GM19468 (cell line): ENCODE data around the gene NPHP4.
"Not testable (repeated sequence)": the region's sequence is repeated elsewhere in the genome, so short reads cannot be mapped to it uniquely, and the experiment has no call there.

Experiments used
- ATAC-seq: cut with Tn5 transposase; IDR thresholded peaks from one replicate; pipeline ENCODE4 v1.9.1; 2021; ENCODE audit warnings: mild to moderate bottlenecking, moderate library complexity, moderate number of reproducible peaks; ENCODE audit not compliant: unreplicated experiment; ENCODE audit errors: extremely low read depth

NPHP4 gene

GRCh38 chr1:5868931-5869500 lies 123.2 kb downstream of the NPHP4 start:
- ATAC-seq: no peak

DNA sequence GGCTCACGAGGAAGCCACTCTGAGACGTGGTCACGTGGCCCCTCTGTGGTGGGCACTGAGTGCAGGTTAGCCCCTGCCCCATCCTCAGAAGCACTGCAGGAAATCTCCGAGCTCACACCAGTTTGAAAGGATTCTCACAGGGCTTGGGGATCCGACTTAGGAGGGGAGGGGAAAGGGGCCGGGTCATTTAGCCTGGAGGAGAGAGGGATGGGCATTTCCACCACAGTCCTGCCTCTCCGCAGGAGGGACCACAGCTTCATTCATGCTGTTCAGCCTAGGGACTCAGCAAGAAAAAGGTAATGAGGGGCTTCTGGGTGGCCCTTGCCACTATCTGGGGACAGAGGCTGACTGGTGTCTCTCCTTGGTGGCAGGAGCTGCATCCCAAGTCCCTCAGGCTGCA lies 126.5 kb downstream of the NPHP4 start:
- ATAC-seq: no peak

GRCh38 chr1:5865056-5865455 lies 127.2 kb downstream of the NPHP4 start:
- ATAC-seq: no peak

DNA sequence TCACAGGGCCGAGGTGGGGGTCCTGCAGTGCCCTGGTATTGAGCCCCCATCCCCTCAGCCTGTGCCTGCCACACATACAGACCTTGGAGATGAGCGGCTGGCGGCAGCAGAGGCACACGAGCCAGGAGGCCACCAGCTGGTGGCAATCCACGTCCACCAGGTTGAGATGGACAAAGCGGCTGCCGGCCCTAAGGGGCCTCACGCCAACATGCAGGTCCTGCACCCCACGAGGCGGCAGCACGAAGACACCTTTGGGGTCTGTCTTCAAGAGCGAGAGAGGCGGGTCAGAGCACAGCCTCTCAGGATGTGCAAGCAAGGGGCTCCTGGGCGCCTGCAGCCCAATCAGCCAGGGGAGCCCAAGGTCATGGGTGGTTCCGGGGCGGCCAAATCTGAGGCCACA lies 128.0 kb downstream of the NPHP4 start:
- no peak for ATAC-seq

GRCh38 chr1:5863238-5863637 lies 129.0 kb downstream of the NPHP4 start:
- ATAC-seq: no peak

DNA sequence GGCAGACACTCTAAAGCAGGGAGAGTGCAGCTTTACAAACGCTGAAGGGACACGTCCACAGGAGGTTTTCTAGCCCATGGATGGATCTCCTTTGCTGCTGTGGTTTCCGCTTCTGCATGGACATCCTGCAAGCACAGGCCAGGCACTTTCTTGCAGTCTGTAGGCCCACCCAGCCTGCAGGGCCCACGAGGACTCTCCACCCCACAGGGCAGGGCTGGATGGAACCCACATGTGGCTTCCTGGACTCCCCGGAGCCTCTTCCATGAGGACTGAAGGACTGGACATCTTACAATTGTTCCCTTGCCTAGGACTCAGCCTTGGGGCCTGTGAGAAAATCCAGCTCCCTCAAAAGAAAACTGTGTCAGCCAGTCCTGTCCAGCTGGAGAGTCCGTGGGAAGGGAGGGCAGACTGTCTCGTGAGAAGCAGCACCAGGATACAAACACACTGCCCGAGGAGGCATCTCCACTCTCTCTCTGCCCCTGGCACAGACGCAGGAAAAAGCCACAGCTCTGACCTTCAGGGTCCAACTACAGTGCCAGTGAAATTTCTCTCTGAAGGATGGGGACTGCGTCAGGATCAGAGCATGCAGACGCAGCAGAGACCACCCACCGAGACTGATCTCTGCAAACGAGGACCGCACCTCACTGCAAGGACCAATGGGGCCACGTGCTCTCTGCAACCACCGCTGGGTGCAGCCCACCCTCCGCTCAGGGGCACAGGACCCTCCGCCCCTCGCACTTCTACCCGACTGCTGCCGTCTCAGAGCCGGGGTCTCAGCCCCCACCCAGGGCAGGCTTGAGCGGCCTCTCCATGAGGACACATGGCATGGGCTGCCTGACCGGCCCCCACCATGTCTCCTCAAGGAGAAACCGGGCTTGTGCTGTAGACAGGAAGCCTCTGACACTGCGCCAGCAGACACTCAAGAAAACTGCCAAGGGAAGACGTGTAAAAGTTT lies 130.1 kb downstream of the NPHP4 start:
- no peak for ATAC-seq

DNA sequence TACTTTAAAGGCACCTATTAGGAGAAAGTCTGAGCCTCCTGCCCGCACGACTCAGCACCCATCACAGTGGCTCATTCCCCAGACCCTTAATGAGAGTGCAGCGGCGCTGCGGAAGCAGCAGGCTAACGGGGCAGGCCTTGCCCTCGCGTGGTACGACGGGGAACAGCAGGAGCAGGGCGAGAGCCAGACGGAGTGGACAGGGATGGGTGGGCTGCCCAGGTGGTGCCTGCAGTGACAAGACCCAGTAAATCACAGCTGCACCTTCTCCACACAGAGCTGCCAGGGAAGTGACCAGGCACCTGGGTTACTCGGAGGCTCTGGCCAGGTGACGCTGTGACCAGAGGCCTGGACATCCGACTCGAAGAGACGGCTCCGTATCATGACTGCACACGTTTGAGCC lies 131.9 kb downstream of the NPHP4 start:
- no peak for ATAC-seq

GRCh38 chr1:5859766-5860165 lies 132.5 kb downstream of the NPHP4 start:
- ATAC-seq: no peak

- no peak for ATAC-seq
These were observed 133.3 kb downstream of the NPHP4 start for GRCh38 chr1:5858844-5859407.

DNA sequence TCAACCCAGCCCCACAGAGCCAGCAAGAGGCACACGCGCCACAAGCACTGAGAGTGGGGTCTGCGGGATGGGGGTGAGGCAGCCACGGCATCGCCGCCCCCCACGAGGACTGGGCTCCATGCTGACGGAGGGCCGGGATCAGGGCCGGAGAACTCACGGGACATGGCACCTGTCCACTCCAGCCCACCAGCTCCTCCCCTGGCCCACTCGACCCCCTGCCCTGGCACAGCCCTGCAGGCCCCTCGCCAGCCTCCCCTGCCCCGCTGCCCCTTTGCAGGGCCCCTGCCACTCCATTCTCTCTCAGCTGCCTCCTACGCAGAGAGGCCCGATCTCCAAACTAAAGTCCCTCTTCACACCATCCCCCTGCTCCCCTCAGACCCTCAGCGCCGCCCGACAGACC lies 134.0 kb downstream of the NPHP4 start:
- ATAC-seq: no peak

- no peak for ATAC-seq
These were observed 134.6 kb downstream of the NPHP4 start for GRCh38 chr1:5857508-5858090.

- no peak for ATAC-seq
These were observed 135.2 kb downstream of the NPHP4 start for GRCh38 chr1:5857011-5857410.

DNA sequence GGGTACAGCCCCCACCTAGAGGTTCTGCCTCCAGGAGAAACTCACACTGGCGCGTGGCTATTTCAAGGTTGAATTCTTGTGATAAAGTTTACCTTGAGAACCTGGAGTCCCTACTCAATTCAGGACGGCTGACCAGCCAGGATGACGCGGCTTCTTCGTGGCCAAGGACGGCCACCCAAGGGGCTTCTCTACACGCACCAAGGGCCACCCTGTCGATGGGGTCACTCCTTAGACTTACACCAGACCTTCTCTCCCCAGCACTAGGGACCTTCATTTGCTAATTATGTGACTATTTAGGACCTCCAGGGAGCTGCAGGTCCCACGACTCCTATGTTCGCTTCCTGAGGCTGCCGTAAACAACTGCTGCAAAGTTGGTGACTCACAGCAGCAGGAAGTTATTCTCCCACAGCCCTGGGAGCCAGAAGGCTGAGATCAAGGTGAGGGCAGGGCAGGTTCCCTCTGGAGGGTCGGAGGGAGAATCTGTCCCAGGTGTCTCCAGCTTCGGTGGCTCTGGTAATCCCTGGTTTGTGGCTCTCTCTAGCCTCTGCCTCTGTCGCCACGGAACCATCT lies 135.9 kb downstream of the NPHP4 start:
- ATAC-seq: no peak

DNA sequence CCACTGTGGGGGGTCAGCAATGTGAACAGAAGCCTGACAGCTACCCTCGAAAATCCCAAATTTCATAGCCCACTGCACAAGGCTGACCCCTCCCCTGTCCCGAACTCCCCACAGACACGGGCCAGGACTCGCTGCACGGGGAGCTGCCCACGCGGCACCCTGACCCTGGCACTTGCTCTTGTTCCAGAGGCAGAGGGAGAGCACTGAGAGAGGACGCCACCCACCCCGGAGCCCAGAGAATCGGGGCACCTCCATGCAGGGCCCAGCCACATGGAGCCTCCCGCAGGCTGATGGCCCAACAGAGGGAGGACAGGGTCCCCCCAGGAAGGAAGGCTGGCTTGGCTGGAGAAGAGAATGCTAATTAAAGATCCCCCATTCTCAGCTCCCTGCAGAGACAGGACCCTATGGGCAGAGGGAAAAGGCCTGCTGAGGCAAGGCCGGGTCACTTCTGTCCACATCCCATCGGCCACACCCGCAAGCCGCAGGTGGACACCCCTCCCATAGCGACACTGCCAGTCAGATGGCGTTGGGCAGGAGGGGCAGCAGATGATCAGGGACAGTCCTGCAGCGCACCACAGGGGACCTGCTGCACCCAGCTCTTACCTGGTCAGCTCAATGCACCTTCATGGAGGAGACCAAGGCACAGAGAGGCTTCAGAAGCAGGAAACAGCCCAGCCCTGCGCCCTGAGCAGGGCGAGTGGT lies 136.9 kb downstream of the NPHP4 start:
- no peak for ATAC-seq

GRCh38 chr1:5854754-5855153 lies 137.5 kb downstream of the NPHP4 start:
- ATAC-seq: no peak

DNA sequence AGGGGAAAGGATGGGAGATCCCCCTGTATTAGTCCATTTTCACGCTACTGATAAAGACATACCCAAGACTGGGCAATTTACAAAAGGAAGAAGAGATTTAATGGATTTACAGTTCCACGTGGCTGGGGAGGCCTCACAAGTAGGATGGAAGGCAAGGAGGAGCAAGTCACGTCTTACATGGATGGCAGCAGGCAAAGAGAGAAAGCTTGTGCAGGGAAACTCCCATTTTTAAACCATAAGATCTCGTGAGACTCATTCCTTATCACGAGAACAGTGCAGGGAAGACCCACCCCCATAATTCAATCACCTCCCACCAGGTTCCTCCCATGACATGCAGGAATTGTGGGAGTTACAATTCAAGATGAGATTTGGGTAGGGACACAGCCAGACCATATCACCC lies 138.4 kb downstream of the NPHP4 start:
- ATAC-seq: not testable (repeated sequence)

DNA sequence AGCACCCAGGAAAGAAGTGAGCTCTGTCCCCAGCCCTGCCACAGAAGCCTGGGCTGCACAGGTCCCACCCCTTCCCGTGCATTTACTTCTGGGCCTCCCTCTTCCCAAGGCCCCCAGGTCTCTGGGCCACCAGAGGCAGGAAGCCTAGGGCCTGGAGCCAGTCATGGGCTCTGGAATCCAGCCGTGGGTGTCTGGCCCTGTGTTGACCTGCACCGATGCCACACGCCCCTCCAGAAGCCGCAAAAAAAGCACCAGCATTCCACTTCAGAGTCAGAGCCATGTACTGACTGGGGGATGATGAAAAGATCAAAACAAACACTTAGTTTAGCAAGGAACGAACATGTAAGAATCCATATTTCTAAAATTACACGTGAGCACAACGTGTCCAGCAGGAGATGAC lies 141.7 kb downstream of the NPHP4 start:
- no peak for ATAC-seq

DNA sequence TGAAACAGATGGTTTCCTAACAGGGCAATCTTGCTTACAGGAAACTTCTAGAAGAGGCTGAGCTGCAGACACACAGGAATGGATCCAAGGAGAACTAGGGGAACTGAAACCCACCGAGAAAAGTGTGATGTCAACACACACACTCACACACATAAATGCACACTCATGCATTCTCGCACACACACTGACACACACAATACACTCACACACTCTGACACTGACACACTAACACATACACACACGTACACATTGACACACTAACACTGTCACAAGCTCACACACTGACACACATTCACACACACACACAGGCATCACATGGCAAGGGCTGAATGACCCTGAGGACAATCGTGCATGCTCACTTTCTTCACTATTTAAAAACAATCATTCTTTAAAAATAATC lies 142.7 kb downstream of the NPHP4 start:
- no peak for ATAC-seq

DNA sequence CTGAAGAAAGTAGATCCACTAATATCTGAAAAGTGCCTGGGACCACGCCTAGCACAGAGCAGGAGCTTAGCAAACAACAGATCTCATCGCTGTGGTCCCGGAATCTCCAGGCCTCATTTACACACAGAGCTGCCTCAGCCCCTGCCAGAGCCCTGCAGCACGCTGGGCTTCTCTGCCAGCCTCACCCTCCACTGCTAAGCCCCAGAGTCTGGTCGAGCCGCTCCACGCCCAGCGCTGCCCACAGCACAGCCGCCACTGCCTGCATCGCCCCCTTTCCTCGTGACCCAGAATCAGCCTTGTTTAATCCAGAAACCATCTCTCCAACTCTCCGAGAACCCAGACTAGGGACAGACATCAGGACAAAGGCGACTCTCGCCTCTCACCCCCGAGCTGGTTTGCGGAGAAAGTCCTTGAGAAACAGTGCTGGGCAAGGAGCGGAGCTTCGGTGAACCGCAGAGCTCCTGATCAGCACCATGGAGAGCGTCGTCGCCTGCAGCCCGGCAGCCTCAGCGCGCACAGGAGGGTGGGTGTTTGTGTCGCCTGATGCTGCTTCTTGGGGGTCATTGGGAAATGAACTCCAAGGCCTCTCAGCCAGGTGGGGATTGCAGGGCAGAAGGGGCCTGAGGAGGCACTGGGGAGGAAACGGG lies 145.1 kb downstream of the NPHP4 start:
- ATAC-seq: no peak

DNA sequence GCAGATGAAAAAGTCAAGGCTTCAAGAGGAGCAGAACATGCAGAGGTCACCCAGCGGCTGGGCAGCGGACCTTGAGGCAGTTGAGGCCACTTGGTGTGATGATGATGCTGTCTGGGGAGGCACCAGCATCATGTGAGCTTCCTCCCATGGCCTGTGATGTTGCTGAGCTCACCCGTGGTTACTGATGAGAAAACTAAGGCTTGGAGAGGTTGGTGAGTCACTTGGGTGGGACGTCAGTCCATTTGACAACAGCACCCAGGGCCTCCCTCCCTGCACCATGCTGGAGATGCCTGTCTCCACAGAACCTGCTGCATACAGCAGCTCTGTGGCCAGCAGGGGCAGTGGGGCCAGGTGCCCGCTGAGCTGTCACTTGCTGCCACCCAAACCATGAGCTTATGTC lies 146.8 kb downstream of the NPHP4 start:
- no peak for ATAC-seq
